Adrenal gland (tissue), 12 donors: ENCODE measurements around the gene SPATA31C1. TPM values are rescaled to one million over a fixed set of nuclear protein-coding genes. Genes with fewer than 3 reads are reported as not detected.

Experiments
- DNase-seq, 7 donors: peaks; one replicate each; pipeline ENCODE4 v3.0.0-alpha.2; 2019 to 2020
- H3K27ac ChIP-seq, 5 donors: fragments of 200-600 bp; sonication (generic) in 4 of 5; 1 replicate in 3 of 5; 2 replicates in 2 of 5; pipeline versions ENCODE4 v1.5.1 to v1.8.0; 2016 to 2020; ENCODE audit warnings: mild to moderate bottlenecking in 1 of 5
- H3K27me3 ChIP-seq: fragments of 200-600 bp; 2 replicates; pipeline ENCODE4 v1.8.0; 2021
- H3K36me3 ChIP-seq, 2 donors: fragments of 200-600 bp; replicated peaks in 1 of 2; 1 replicate in 1 of 2; 2 replicates in 1 of 2; pipeline versions ENCODE4 v1.5.1 to v1.8.0; 2018 to 2022
- H3K4me1 ChIP-seq, 2 donors: fragments of 200-600 bp; replicated peaks in 1 of 2; 1 replicate in 1 of 2; 2 replicates in 1 of 2; pipeline versions ENCODE4 v1.5.1 to v1.8.0; 2018 to 2021
- H3K4me3 ChIP-seq, 4 donors: fragments of 200-600 bp; sonication (generic) in 3 of 4; one replicate each; pipeline ENCODE4 v1.5.1; 2016 to 2018
- H3K9me3 ChIP-seq, 3 donors: fragments of 200-600 bp; sonication (generic) in 1 of 3; replicated peaks in 1 of 3; 1 replicate in 2 of 3; 2 replicates in 1 of 3; pipeline versions ENCODE4 v1.5.1 to v1.8.0; 2016 to 2021
- CTCF ChIP-seq, 6 experiments: fragments of 450-650 bp in 4 of 6; fragments of 200-600 bp in 2 of 6; sonication (generic) in 1 of 6; IDR thresholded peaks; 1 replicate in 5 of 6; 2 replicates in 1 of 6; pipeline versions ENCODE4 v1.5.1 to v1.8.0; 2016 to 2021; ENCODE audit warnings: antibody characterized with exemption in 6 of 6, mild to moderate bottlenecking in 2 of 6, moderate library complexity in 1 of 6
- POLR2A ChIP-seq, 2 donors: fragments of 450-650 bp; IDR thresholded peaks; one replicate each; pipeline ENCODE4 v1.6.1; 2017; ENCODE audit warnings: antibody characterized with exemption in 2 of 2, mild to moderate bottlenecking in 2 of 2, moderate library complexity in 1 of 2
- WGBS, 4 donors: extraction: QIAGEN DNeasy Blood & Tissue Kit in 2 of 4; methylation state at CpG; one replicate each; pipeline versions ENCODE4 v1.1.5 to v1.1.7; 2013 to 2017; 5-methylcytosine and 5-hydroxymethylcytosine counted together
- intact Hi-C, 2 donors: fragments of 100-400 bp; cut with DNase I; formaldehyde crosslinking; loops; one replicate each; pipeline versions ENCODE4 v1.14.1 to v1.15.0; 2022 to 2023
- polyA plus RNA-seq, 3 donors: library from polyadenylated mRNA; stranded (reverse); fragments of 200-250 nt in 2 of 3; fragments of 350-450 nt in 1 of 3; fragmentation: Illumina TruSeq in 1 of 3; extraction: RNeasy Lipid Tissue Mini Kit (QIAGEN cat#74804) in 1 of 3; gene quantifications; one replicate each; pipeline ENCODE4 v1.2.3, GENCODE V29; 2013 to 2014
- total RNA-seq, 9 donors: library from RNA; depleted of rRNA in 4 of 9; stranded (reverse); fragments of >200 nt in 4 of 9; fragments of 120-200 nt in 1 of 9; fragmentation: NEBNext Ultra II Directional in 1 of 9; extraction: Animal tissue kit (Norgen Biotek cat#: 25700) in 1 of 9; gene quantifications; one replicate each; pipeline versions ENCODE4 v1.1.0 to v1.2.4, GENCODE V29; 2013 to 2023
- donor health status: healthy with polysubstance abuse.
- donor health status: Bipolar disorder and iron deficiency.
- donor health status: DM: yes; HTN: yes; CAD: no.
- donor health status: DM: no; HTN: no; CAD: no.
- donor health status: DM: no; HTN: no; CAD: no.
- donor health status: DM: yes; HTN: yes; CAD: no.

The SPATA31C1 gene
- total and polyA plus RNA-seq, 12 donors = not detected

- 88 to 100% (median 94%) methylated on average over 2 to 6 of the region's 6 CpGs for WGBS, 4 donors
- peaks cover 5 to 8% of the 10 kb centered on the region in 2 donors for H3K4me1 ChIP-seq
- no peak for DNase-seq
Measured at GRCh38 chr9:87963770-87964169, 46.0 kb downstream of the SPATA31C1 start.

GRCh38 chr9:87964826-87965225, 47.1 kb downstream of the SPATA31C1 start:
- intact Hi-C loops = no loop called here
- 66 to 71% (median 68%) methylated on average over 4 of the region's 4 CpGs for WGBS, 4 donors
- Histone ChIP-seq H3K36me3 (peaks cover 0 to 28% of the 10 kb centered on the region in 2 donors), H3K9me3 (no peaks in the 10 kb centered on the region), H3K27ac (no peak overlapping the region), H3K4me3 (no peak overlapping the region), H3K27me3 (no peaks in the 10 kb centered on the region), H3K4me1 (peaks cover 5 to 8% of the 10 kb centered on the region in 2 donors)
- no peak for DNase-seq
- TF ChIP-seq CTCF (IDR thresholded peaks at IDR 0.05) (no peak), POLR2A (IDR thresholded peaks at IDR 0.05) (no peak)

More at GRCh38 chr9:87963770-87964169, 46.0 kb downstream of the SPATA31C1 start:
- no peak for TF ChIP-seq POLR2A (IDR thresholded peaks at IDR 0.05)
- no peak for TF ChIP-seq CTCF (IDR thresholded peaks at IDR 0.05)
- H3K27me3 ChIP-seq = no peaks in the 10 kb centered on the region
- no peak overlapping the region for H3K4me3 ChIP-seq
- no peaks in the 10 kb centered on the region for H3K9me3 ChIP-seq
- peaks cover 0 to 19% of the 10 kb centered on the region in 2 donors for H3K36me3 ChIP-seq
- intact Hi-C loops = no loop called here
- no peak overlapping the region for H3K27ac ChIP-seq

GRCh38 chr9:87968155-87968554, 50.4 kb downstream of the SPATA31C1 start:
- TF ChIP-seq POLR2A (IDR thresholded peaks at IDR 0.05) = no peak
- no peak for TF ChIP-seq CTCF (IDR thresholded peaks at IDR 0.05)
- WGBS, 4 donors = 85 to 90% (median 86%) methylated on average over 6 of the region's 6 CpGs
- no peak for DNase-seq
- Histone ChIP-seq H3K9me3 (no peaks in the 10 kb centered on the region), H3K27ac (no peak overlapping the region), H3K27me3 (no peaks in the 10 kb centered on the region), H3K4me3 (no peak overlapping the region), H3K36me3 (peaks cover 0 to 28% of the 10 kb centered on the region in 2 donors), H3K4me1 (peaks cover 0 to under 1% of the 10 kb centered on the region in 2 donors)
- intact Hi-C loops = no loop called here

- TF ChIP-seq POLR2A (IDR thresholded peaks at IDR 0.05) (no peak), CTCF (IDR thresholded peaks at IDR 0.05) (no peak)
- WGBS, 4 donors = 95 to 100% (median 98%) methylated on average over 6 to 10 of the region's 10 CpGs
- Histone ChIP-seq H3K36me3 (peaks cover 0 to 28% of the 10 kb centered on the region in 2 donors), H3K27me3 (no peaks in the 10 kb centered on the region), H3K9me3 (no peaks in the 10 kb centered on the region), H3K4me1 (peaks cover 0 to 17% of the 10 kb centered on the region in 2 donors), H3K27ac (no peak overlapping the region), H3K4me3 (no peak overlapping the region)
- intact Hi-C loops = no loop called here
- no peak for DNase-seq
Measured at GRCh38 chr9:87970602-87971001, 52.8 kb downstream of the SPATA31C1 start.
